SKM-1 treated with dmso at 0.1 percent for 144 hours (cell line): ENCODE data around the gene NEDD4.
"Not testable (repeated sequence)": the region's sequence is repeated elsewhere in the genome, so short reads cannot be mapped to it uniquely, and the experiment has no call there.

Source experiments
- DNase-seq: peaks from one replicate; lab custom pipeline; 2025; ENCODE audit not compliant: unreplicated experiment; lab: John Stamatoyannopoulos, UW

Gene NEDD4

GRCh38 chr15:56006371-56006770 lies 13.0 kb upstream of the NEDD4 start:
- not testable (repeated sequence) for DNase-seq

GRCh38 chr15:56004281-56004680 lies 10.9 kb upstream of the NEDD4 start:
- not testable (repeated sequence) for DNase-seq

GRCh38 chr15:56003777-56004176 lies 10.4 kb upstream of the NEDD4 start:
- not testable (repeated sequence) for DNase-seq

GRCh38 chr15:56003277-56003676 lies 9.9 kb upstream of the NEDD4 start:
- DNase-seq: not testable (repeated sequence)

GRCh38 chr15:56001471-56002078 lies 8.2 kb upstream of the NEDD4 start:
- DNase-seq: no peak

GRCh38 chr15:55999658-56000057 lies 6.2 kb upstream of the NEDD4 start:
- DNase-seq: no peak

GRCh38 chr15:55998478-55998877 lies 5.1 kb upstream of the NEDD4 start:
- DNase-seq: no peak

GRCh38 chr15:55993804-55994560 lies 570 bp upstream of the NEDD4 start:
- no peak for DNase-seq

GRCh38 chr15:55992769-55993110 lies 672 bp downstream of the NEDD4 start:
- no peak for DNase-seq

GRCh38 chr15:55991802-55992768 lies 1.3 kb downstream of the NEDD4 start:
- DNase-seq: no peak

- no peak for DNase-seq
Measured at GRCh38 chr15:55990998-55991397, 2.4 kb downstream of the NEDD4 start.

GRCh38 chr15:55990516-55990915 lies 2.9 kb downstream of the NEDD4 start:
- no peak for DNase-seq

- DNase-seq: no peak
Measured at GRCh38 chr15:55989383-55989782, 4.0 kb downstream of the NEDD4 start.

GRCh38 chr15:55981582-55982249 lies 11.7 kb downstream of the NEDD4 start:
- DNase-seq: no peak

- no peak for DNase-seq
Measured at GRCh38 chr15:55980511-55980910, 12.9 kb downstream of the NEDD4 start.

GRCh38 chr15:55977231-55977630 lies 16.2 kb downstream of the NEDD4 start:
- DNase-seq: no peak

- DNase-seq: no peak
Measured at GRCh38 chr15:55970286-55970685, 23.1 kb downstream of the NEDD4 start.

- DNase-seq: no peak
Measured at GRCh38 chr15:55969582-55969981, 23.8 kb downstream of the NEDD4 start.

- no peak for DNase-seq
Measured at GRCh38 chr15:55968923-55969322, 24.5 kb downstream of the NEDD4 start.

- no peak for DNase-seq
Measured at GRCh38 chr15:55965091-55965490, 28.3 kb downstream of the NEDD4 start.

- DNase-seq: no peak
Measured at GRCh38 chr15:55960946-55961345, 32.5 kb downstream of the NEDD4 start.
